GM10847 (cell line): ENCODE data around the gene HSD17B11.

Source experiments
- POLR2A ChIP-seq: IDR thresholded peaks from 2 replicates; pipeline ENCODE4 v1.6.1; 2011; ENCODE audit not compliant: insufficient read length; ENCODE audit errors: extremely low read depth

HSD17B11 gene

DNA sequence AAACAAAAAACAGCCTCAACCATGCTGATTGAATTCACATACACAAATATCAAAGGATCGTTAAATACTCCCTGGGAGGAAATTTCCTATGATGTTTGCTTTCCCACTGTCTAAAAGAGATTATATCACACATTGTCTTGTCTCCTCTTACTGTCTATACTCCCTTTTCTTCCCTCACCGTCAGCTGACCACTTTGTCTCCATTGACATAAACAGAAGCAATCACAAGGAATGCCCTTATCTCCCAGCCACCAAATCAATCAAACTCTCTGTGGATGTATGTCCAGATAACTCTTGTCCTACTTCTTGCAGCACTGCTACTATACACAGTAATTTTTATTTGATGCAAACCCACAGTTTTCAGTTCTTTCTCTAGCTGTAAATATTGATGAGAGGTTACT, 19.2 kb upstream of the HSD17B11 start:
- TF ChIP-seq POLR2A, result no peak

DNA sequence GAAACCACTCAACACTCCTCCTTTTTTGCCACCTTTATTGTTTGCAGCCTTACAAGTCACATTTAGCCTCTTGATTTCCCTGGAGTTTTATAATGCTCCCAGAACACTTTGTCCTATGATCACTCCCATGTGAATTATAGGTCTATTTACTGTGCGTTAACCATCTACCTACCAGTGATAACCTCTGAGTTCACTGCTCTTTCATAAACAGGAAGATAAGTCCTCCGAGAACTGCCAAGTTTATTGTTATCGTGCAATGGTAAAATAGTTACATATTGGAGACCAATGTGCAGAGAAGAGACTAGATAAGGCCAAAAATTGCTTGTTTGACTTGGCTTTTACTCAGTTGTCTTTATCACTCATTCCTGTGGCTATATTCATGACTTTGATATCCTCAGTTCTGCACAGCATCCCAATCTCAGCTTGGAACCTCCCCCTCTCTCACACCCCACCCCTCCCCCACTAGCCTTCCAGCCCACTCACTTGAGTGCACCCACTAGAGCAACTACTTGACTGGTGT, 18.5 kb upstream of the HSD17B11 start:
- TF ChIP-seq POLR2A, result no peak

- TF ChIP-seq POLR2A, result no peak
Observed at GRCh38 chr4:87406462-87406861, 15.5 kb upstream of the HSD17B11 start.

- no peak for TF ChIP-seq POLR2A
Observed at GRCh38 chr4:87405211-87405820, 14.3 kb upstream of the HSD17B11 start.

GRCh38 chr4:87399954-87400353, 9.0 kb upstream of the HSD17B11 start:
- no peak for TF ChIP-seq POLR2A

- no peak for TF ChIP-seq POLR2A
Observed at GRCh38 chr4:87399148-87399547, 8.2 kb upstream of the HSD17B11 start.

- TF ChIP-seq POLR2A, result no peak
Observed at GRCh38 chr4:87392183-87392582, 1.2 kb upstream of the HSD17B11 start.

- no peak for TF ChIP-seq POLR2A
Observed at GRCh38 chr4:87391576-87392054, 627 bp upstream of the HSD17B11 start.

DNA sequence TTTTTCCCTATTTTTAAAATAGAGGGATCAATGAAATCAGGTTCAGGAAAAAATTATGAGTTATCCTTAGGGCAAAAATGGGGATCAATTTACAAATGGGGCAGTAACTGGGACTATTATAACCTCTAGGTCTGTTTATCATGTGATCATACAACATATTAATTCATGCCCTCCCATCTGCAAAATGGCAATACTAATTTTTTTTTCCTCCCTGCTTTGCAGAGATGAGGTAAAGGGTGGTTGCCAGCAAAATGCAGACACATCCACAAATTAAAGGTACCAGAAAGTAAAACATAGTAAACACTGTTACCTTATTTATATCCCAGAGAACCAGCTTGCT, 467 bp downstream of the HSD17B11 start:
- no peak for TF ChIP-seq POLR2A

- TF ChIP-seq POLR2A, result no peak
Observed at GRCh38 chr4:87388901-87389300, 2.1 kb downstream of the HSD17B11 start.

DNA sequence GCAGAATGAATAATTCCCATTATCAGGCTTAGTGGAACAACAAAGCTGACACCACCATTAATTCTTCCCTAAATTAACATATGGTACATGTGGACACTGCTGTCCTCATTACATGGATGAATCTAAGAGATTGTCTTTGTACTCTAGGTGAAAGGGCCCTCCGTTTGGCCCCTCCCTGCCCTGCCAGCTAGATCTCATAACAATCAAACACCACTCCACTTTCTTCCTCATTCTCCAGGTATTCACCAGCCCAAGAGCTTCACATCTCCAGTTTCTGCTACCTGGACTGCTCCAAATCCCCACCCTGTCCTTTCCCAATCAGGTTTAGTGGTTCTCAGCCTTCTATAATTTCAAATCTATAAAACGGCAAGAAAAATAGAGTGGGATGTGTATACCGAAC, 3.8 kb downstream of the HSD17B11 start:
- TF ChIP-seq POLR2A, result no peak

DNA sequence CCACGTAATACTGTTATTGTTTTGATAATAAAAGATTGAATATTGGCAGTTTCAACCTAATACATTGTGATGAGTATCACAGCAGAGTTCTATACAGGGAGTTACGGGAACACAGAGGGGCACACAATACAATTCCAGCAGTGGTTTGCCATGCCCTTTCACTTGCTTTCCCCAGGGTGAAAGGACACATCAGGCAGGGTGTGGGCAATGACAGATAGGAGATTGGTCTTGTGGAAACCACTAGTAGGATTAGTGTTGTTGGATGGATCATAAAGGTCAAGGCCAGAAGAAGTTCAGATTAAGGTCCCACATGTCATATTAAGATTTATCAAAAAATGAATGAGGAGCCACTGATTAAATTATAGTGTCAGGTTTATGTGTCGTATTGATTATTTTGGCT, 8.1 kb downstream of the HSD17B11 start:
- TF ChIP-seq POLR2A, result no peak

GRCh38 chr4:87382116-87382515, 8.9 kb downstream of the HSD17B11 start:
- TF ChIP-seq POLR2A, result no peak

GRCh38 chr4:87377816-87378215, 13.2 kb downstream of the HSD17B11 start:
- no peak for TF ChIP-seq POLR2A

- TF ChIP-seq POLR2A, result no peak
Observed at GRCh38 chr4:87375719-87376291, 15.2 kb downstream of the HSD17B11 start.

GRCh38 chr4:87370068-87370467, 20.9 kb downstream of the HSD17B11 start:
- no peak for TF ChIP-seq POLR2A

DNA sequence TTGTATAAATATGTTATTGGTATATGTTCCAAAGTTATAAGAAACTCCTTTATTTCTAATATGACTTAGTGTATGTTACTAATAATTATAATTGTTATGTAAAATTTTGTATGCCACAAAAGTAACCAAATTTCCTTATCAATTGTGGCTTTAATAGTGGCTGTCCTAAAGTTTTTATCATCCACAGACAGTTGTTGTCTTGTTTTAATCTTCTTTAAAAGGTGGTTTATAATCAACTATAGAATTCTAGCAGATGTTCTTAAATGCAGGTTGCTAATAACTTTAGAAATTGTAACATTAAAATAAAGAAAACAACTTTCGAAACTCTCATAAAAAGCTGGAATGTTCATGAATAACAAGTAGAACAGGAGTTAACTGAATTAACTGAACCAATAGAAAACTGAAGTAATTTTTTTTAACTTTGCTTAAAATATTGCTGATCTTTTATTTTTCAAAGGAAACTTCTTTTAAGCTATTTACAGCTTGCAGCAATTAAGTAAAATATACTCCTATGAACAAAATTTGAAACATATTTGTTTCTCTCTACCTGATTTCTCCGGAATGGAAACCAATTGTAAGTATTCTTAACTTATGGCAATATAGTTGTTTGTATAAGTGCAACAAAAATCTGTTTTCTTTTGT, 24.3 kb downstream of the HSD17B11 start:
- TF ChIP-seq POLR2A, result no peak

DNA sequence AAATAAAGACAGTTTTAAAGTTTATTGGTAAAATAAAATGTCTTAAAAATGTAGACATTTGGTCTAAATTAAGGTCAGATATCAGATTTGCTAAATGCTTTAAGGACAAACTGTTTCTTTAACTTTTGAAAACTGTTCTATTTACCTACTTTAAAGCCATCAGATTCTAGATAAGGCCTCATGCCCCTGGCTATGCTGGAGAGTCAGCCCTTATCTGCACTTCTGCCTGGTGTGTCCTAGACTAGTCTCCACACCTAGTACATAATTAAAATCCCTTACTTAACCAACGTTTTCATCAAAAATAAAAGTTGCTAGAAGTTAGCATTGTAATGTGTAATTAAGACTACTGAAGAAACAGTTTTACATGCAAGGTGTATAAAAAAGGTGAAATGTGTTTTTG, 25.6 kb downstream of the HSD17B11 start:
- TF ChIP-seq POLR2A, result no peak
